ENCODE results near the gene TDRD12.

GRCh38 chr19:32813862-32814425, 94.4 kb downstream of the TDRD12 start:
- TF ChIP-seq CTCF (IDR thresholded peaks at IDR 0.05), result no peak
- no peak for TF ChIP-seq ZFX (IDR thresholded peaks at IDR 0.05; ENCODE audit: borderline replicate concordance)
